Activated CD4-positive, alpha-beta T cell treated with anti-CD3 and anti-CD28 coated beads for 4 hours (primary cell): ENCODE results near the gene MEGF9.
"Not testable (repeated sequence)": the region's sequence is repeated elsewhere in the genome, so short reads cannot be mapped to it uniquely, and the experiment has no call there.

Experiments
- DNase-seq, 2 donors: peaks; one replicate each; pipeline ENCODE4 v3.0.0-alpha.2; 2020

Gene MEGF9

DNA sequence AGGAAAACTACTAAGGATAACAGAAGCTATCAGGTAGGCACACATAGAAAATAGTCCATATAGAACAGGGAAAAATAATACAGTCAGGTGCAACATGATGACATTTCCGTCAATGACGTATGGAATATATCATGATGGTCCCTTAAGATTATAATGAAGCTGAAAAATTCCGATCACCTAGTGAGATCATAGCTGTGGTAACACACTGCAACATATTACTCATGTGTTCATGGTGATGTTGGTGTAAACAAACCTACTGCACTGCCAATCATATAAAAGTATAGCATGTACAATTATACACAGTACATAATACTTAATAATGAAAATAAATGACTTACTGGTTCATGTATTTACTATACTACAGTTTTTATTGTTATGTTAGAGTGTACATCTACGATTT is 60.0 kb downstream of the MEGF9 start:
- DNase-seq, result no peak

DNA sequence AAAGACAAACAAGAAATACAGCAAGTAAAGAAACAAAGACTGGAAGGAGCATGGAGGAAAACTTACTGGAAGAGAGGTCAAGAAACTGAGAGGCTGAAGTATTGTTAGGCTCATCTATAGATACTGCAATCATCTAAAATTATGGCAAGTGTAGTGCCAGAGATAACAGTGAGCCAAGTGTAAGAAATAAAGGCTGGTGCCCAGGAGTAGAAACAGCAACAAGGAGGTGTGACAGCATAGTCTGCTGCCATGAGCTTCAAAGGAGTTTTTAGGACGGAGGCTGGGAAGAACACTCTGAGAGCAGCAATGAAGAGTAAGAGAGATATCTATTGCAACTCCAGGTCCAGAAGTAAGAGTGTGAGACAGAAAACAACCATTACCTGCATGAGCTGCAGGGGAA is 60.5 kb downstream of the MEGF9 start:
- no peak for DNase-seq

DNA sequence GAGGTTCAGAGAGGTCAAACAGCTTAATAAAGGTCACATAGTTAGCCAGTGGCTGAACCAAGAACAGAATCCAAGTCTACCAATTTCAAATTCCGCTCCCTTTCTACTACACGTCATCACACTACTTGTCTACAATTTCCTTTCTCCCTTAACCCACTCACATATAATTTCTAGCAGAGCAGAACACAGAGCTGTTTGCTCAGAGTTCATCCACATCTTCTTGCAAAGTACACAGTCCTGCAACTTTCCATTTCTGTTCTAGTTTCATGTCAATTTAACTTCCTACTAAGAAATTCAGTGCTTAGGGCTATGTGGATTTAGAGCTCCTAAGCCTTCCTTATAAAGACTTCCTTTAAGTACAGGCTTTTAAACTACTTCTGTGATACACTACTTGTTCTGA is 61.3 kb downstream of the MEGF9 start:
- DNase-seq, result no peak

DNA sequence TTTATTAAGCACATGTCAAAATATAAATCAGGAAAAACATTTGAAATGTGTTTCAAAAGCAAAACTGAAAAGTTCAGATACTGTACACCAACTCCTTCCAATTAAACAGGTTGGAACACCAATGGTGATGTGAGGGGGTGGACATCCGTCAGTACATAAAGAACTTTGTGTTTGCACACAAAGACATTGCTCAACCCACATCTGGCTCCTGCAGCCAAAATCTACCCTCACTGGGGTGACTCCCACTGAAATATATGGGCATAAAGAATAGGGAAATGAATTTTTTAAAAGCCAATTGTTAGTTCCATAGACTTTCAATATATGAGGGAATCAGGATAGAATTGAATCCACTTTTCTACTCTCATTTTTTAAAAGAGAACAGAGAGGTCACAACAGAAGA is 63.9 kb downstream of the MEGF9 start:
- DNase-seq, result no peak

DNA sequence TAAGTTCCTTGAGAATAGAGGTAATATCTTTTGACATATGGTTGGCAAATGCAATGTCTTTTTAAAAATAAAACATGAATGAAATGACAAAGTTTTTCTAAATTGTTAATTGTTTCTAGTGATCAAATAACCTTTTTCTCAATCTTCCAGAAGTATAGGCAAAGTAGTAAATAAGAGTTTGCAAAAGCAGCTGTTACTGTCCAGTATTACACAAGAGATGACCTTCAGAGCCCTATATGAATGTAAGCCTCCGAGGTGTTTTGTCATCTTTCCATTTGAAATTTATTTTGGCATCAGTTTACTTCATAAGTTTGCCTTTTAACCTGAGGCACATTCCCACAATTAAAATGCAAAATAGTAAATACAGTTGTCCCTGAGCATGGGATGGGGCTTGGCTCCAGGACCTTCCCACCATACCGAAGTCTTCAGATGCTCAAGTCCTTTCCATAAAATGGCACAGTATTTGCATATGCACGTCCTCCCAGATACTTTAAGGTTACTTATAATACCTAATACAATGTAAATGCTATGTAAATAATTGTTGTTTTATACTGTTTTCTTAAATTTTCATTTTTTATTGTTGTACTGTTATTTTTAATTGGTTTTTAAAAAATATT is 65.6 kb downstream of the MEGF9 start:
- no peak for DNase-seq

DNA sequence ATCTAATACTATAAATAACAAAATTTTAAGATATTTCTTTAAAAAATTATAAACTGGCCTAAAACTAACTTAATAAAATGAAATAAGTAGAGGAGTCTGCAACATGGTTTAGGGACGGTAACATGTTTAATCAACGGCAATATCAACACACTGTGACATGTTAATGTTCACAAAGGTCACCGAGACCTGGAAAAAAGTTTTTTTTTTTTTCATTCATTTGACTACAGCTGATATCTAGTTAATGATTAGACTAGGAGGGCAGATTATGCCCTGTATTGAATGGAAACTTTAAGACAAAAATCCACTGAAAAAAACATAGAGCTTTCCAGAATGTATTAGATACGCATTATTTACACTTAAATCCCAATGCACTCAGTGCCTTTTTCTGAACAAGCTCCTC is 67.3 kb downstream of the MEGF9 start:
- no peak for DNase-seq

DNA sequence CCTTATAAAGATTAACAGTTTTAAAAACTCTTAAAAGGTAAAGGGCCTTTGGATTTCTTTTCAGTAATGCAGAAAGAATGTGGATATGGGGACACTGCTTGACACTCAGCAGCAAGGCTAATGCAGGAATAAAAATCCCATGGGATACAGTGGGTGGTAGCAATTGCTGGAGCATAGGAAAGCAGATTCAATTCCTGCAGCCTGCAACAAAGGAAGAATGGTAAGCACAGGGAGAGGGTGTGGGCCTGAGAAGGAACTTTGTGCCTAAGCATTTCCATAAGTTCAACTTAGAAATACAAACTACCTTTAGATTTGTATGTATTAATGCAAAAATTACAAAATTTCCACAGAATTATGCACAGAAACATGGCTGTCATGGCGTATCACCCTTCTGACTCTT is 68.5 kb downstream of the MEGF9 start:
- no peak for DNase-seq

DNA sequence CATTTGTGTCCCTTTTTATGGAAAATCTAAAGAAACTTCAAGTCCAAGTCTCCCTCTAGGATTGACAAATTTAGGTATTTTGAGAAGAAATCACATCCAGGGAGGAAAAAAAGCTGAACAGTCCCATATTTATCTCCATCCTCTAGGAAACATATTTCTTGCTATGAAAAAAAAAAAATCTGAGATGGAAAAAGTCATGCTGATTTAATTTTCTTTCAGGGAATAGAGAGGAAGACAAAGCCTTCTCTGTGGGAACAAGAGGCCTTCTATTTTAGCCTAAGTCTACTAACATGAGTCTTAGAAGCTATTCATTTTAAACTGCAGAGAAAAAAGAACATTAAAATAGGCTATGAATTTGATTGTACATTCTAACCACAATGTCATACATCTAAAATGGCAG is 71.2 kb downstream of the MEGF9 start:
- DNase-seq, result no peak

DNA sequence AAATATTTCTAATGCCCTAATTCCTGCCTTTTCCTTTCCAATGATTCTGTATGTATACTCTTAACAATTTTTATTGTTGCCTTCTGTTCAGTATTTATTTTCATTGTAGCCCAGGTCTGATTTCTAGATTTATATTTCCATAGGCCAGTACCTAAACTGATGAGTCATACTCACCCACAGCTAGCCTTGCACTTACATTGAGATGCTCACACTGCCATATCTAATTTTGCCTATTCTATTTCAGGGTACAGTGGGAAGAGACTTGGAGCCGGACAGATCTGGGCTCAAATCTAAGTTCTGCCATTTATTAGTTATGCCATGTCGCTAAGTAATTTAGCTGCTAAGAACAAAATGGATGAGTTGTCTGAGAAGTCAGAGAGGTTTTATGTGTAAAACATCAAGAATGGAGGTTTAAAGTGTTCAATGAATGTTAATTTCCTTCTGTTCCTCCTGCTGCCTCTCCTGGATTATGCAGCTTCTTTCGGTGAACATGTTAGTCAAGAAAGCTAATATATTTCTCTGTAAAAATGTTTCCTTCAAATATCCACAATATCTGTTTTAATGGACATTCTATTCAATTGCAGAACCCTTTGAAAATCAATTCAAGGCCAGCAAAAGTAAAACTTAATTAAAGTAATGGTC is 72.0 kb downstream of the MEGF9 start:
- DNase-seq, result no peak

DNA sequence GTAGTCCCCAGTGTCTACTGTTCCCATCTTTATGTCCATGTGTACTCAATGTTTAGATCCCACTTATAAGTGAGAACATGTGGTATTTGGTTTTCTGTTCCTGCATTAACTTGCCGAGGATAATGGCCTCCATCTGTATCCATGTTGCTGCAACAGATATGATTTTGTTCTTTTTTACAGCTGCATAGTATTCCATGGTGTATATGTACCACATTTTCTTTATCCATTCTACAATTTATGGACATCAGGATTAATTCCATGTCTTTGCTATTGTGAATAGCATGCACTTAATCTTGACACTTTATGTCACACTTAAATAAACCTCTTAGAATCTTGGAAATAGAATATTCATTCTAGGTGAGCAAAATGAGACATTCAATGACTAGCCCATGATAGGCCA is 73.4 kb downstream of the MEGF9 start:
- DNase-seq, result not testable (repeated sequence)

DNA sequence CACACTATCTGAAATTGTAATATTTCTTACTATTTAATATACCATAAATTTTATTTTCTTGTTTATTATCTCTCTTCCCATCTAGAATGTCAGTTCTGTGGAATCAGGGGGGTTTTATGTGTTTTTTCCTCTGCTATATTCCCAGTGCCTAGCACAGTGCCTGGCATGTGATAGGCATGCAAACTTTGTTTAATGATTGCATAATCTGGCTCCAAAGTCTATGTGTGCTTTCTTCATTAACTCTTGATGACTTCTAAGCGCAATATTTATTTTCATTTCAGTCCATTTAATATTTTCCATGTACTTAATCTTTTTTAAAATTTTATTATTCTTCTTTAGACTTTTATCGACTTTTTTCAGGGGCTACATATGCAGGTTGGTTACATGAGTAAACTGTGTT is 73.9 kb downstream of the MEGF9 start:
- DNase-seq, result no peak

DNA sequence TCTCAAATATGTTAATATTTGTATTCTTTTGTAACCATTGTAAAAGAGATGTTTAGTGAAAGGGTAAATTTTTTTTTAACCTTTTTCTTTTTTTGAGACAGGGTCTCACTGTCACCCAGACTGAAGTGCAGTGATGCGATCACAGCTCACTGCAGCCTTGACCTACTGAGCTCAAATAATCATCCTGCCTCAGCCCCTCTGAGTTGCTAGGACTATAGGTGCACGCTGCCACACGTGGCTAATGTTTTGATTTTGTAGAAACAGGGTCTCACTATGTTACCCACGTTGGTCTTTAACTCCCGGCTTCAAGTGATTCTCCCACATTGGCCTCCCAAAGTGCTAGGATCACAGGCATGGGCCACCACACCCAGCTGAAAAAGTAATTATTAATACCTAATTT is 76.4 kb downstream of the MEGF9 start:
- no peak for DNase-seq

DNA sequence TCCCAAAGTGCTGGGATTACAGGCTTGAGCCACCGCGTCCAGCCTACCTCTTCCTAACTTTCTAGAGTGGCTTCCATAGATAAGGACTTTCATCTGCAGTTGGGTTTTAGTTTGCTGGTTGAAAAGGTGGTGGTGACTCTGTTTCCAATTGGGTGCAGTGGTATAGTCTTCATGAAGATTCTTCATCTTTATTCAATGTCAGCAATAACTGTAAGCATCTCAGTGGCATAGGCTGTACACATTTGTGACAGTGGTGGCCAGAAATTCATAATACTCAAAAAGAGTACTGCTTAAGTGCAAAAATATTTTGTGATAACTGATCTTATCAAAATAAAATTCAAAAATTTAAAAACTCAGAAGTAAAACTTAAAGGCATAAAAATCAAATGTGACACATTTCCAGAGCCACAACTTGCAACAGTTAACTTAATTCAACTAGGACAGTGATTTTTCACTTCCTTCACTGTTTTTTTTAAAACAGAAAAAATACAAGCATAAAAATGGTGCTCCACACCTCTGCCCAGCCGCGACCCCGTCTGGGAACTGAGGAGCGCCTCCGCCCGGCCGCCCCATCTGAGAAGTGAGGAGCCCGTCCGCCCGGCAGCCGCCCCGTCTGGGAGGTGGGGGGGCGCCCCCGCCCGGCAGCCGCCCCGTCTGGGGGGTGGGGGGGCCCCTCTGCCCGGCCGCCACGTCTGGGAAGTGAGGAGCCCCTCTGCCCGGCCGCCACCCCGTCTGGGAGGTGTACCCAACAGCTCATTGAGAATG is 77.9 kb downstream of the MEGF9 start:
- no peak for DNase-seq

DNA sequence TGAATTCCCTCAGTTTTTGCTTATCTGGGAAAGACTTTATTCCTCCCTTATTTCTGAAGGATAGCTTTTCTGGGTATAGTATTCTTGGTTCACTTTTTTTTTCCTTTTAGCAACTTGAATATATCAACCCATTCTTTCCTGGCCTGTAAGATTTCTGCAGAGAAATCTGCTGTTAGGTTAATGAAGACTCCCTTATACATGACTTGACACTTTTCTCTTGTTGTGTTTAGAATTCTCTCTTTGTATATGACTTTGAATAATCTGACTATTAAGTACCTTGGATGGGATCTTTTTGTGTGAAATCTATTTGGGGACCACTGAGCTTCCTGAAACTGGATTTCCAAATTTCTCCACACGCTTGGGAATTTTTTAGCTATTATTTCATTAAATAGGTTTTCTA is 79.3 kb downstream of the MEGF9 start:
- no peak for DNase-seq

DNA sequence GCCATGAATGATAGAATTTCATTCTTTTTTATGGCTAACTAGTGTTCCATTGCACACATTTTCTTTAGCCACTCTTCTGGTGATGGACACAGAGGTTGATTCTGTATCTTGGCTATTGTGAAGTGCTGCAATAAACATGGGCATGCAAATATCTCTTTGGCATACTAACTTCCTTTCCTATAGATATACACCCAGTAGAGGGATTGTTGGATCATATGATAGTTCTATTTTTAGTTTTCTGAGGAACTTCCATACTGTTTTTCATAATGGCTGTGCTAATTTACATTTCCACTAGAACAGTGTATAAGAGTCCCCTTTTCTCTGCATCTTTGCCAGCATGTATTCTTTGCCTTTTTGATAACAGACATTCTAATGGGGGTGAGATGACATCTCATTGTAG is 83.9 kb downstream of the MEGF9 start:
- DNase-seq, result no peak

DNA sequence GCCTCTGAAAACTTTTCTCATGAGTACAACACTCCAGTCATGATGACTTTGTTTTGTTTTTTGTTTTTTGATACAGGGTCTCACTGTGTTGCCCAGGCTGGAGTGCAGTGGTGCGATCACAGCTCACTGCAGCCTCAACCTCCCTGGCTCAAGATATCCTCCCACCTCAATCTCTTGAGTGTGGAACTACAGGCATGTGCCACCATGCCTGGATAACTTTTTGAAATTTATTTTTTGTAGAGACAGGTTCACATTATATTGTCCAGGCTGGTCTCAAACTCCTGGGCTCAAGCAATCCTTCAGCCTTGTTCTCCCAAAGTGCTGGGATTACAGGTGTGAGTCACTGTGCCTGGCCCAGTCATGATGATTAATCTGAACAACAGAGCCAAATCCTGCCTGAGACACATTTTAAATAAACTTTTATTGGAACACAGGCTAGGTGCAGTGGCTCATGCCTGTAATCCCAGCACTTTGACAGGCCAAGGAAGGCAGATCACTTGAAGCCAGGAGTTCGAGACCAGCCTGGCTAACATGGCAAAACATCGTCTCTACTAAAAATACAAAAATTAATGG is 85.3 kb downstream of the MEGF9 start:
- not testable (repeated sequence) for DNase-seq

DNA sequence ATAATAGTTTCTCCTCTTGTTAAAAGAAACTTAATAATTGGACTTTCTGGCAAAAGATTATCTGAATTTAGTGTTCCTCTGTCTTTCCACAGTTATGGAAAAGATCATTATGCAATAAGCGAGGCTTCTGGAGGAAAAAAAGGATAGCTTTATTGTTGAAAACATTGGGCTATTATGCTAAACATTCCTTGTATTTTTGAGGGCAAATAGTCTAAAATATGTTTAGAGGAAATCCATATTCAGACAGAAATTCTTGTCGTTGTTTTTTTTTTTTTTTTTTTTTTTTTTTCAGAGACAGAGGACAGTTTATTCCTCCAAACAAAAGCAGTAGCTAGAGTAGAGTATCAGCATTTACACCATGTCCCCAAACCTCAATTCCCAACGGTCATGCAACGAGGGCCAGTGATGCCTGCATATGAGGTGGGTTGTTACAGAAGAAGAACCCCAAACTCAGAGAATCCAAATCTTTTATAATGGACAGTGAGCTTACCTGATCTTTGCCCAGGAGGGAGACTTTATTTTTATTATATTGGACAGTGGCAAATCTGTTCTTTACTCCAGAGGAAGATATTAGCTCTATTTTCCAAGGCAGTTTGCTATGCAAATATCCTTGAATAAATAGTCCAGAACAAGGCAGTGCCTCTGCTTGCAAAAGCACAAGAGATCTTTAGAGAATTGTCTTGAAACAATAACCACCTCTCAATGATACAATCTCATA is 85.9 kb downstream of the MEGF9 start:
- DNase-seq, result no peak

DNA sequence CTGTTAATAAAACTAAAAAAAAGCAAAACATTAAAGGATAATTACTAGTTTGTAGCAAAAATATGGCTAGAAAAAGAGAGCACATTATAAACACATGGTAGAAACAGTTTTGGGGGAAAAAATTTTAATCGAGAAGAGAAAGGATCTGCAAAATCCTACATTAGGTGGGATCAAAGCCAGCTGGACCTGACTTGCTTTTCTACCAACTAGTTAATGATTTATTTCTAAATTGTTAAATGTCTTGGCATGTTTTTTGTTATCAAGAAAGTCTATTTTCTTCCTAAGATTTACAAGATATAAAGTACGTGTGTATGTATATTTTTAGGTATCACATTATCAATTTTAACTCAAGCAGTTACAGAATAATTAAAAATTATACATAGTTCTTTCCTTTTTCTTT is 87.2 kb downstream of the MEGF9 start:
- DNase-seq, result no peak

DNA sequence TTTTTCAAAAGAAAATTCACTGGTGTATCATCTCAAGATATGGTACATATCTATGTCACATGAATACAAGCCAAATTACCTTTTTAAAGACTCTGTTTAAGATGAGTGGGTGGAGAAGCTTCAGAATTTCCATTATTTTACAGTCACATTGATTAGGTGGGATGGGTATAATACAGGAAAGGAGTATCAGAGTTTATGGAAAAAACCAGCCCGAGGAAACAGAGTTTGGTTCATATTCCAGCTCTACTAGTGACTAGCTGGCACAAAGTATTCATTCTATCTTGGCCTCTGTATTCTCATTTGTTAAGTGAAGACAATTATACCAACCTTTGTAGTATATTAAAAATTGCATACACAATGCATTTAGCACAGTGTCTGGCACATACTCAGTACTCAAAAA is 87.8 kb downstream of the MEGF9 start:
- DNase-seq, result no peak

DNA sequence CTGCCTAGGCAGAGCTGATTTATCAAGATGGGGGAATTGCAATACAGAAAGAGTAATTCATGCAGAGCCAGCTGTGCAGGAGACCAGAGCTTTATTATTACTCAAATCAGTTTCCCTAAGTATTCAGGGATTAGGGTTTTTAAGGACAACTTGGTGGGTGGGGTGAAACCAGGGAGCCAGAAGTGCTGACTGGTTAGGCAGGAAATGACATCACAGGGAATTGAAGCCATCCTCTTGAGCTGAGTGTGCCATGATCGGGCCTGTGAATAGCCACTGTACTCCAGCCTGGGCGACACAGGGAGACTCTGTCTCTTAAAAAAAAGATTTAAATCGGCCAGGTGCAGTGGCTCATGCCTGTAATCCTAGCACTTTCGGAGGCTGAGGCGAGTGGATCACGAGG is 89.0 kb downstream of the MEGF9 start:
- DNase-seq, result no peak

DNA sequence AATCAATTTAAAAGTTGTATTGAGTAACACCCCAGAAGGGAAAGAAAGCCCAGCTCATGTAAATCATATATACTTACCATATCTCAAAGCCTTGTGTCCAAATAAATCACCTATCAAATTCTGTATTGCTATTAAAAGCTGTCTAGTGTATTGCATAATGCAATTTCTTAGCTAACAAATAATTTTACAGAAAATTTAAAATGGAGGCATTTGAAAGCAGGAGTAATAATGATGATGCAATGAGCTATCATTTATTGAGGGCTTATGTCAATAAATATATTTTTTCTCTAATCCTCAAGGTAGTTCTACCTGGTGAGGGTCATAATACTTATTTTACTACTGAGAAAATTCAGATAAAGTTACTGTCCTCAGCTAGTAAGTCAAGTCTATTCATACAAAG is 91.5 kb downstream of the MEGF9 start:
- no peak for DNase-seq

DNA sequence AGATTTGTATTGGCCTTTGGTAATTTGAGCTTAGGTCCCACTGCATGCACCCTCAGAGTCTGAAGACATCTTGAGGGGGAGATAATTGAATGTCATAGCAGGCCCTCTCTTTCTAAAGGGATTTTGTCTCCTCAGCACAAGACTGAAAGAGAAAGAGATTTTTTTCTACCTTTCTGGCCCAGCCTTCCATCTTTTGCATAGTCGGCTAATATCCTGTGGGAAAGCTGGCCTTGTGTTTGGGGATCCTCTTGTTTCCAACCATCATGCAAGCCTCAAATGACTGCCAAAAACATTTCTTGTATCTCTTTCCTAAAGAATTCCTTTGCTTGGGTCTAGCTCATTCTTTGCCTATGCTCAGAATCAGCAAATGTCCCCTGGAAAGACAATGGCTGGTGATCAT is 92.3 kb downstream of the MEGF9 start:
- no peak for DNase-seq
